ENCODE data around the gene RANBP3.
A peak's percentile ranks its signal among the peaks of the same experiment; 100 is the strongest.

RANBP3 gene

DNA sequence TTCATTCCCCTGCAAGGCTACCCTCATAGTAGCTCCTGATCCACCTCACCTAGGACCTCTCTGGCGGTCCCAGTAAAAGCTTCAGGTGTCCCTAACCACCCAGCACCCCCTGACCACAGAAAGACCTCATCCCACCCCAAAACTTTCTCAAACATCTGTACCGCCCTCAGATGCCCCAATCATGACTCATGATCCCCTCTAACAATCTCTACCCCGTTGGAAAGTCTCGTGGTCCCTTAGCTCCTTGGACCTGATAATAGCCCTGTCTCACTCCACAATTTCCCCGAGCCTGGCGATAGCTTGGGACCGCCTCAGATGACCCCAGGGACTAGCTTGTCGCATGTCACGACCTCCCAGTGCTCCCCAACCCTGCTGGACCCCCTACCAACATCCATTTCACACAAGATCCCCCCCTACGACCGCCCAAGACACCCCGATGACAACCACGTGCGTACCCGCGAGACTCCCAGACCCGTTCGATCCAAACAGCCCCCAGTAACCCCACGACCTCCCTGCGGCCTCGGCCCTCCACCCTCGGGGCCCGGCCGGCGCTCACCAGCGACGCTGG lies 74.8 kb downstream of the RANBP3 start:
- Histone ChIP-seq H3K27ac (ENCODE audit: poor library complexity, severe bottlenecking) (peak overlapping the region; percentile 80), H3K27me3 (ENCODE audit: insufficient read depth, poor library complexity, severe bottlenecking) (no peaks in the 10 kb centered on the region), H3K4me1 (ENCODE audit: insufficient read depth, poor library complexity, severe bottlenecking) (peaks cover 3% of the 10 kb centered on the region), H3K9me3 (ENCODE audit: severe bottlenecking) (no peaks in the 10 kb centered on the region), H3K36me3 (ENCODE audit: low read depth) (peaks cover 14% of the 10 kb centered on the region), H3K4me3 (ENCODE audit: severe bottlenecking) (peak overlapping the region; percentile 97)
- DNase-seq (ENCODE audit: low spot score): no peak
- TF ChIP-seq, protein P1, sequence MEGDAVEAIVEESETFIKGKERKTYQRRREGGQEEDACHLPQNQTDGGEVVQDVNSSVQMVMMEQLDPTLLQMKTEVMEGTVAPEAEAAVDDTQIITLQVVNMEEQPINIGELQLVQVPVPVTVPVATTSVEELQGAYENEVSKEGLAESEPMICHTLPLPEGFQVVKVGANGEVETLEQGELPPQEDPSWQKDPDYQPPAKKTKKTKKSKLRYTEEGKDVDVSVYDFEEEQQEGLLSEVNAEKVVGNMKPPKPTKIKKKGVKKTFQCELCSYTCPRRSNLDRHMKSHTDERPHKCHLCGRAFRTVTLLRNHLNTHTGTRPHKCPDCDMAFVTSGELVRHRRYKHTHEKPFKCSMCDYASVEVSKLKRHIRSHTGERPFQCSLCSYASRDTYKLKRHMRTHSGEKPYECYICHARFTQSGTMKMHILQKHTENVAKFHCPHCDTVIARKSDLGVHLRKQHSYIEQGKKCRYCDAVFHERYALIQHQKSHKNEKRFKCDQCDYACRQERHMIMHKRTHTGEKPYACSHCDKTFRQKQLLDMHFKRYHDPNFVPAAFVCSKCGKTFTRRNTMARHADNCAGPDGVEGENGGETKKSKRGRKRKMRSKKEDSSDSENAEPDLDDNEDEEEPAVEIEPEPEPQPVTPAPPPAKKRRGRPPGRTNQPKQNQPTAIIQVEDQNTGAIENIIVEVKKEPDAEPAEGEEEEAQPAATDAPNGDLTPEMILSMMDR (IDR thresholded peaks at IDR 0.05; ENCODE audit: poor library complexity, severe bottlenecking): no peak
- ATAC-seq (ENCODE audit: low read depth): no peak

DNA sequence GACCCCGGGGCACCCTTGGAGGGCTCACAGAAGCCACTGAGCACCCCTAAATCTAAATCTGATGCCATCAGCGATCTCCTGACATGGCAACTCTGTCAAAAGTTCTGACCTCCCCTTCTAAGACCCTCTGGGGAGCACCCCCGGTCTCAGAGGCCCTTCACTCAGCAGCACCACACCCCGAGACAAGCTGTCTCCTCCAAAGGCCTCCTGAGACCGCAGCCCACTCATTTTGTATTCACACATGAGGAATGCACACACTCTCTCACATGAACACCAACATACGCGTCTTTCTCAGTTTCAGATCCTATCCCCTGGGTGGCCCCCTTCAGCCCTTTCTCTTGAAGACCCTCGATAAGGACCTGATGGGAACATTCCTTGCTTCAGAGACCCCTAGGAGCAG lies 77.0 kb downstream of the RANBP3 start:
- H3K27ac ChIP-seq (ENCODE audit: poor library complexity, severe bottlenecking): no peak overlapping the region
- no peak overlapping the region for H3K4me3 ChIP-seq (ENCODE audit: severe bottlenecking)
- no peak for DNase-seq (ENCODE audit: low spot score)
- TF ChIP-seq, protein P1 (IDR thresholded peaks at IDR 0.05; ENCODE audit: poor library complexity, severe bottlenecking): no peak
- H3K4me1 ChIP-seq (ENCODE audit: insufficient read depth, poor library complexity, severe bottlenecking): peaks cover 3% of the 10 kb centered on the region
- H3K27me3 ChIP-seq (ENCODE audit: insufficient read depth, poor library complexity, severe bottlenecking): no peaks in the 10 kb centered on the region
- ATAC-seq (ENCODE audit: low read depth): no peak
- peaks cover 14% of the 10 kb centered on the region for H3K36me3 ChIP-seq (ENCODE audit: low read depth)
- no peaks in the 10 kb centered on the region for H3K9me3 ChIP-seq (ENCODE audit: severe bottlenecking)

DNA sequence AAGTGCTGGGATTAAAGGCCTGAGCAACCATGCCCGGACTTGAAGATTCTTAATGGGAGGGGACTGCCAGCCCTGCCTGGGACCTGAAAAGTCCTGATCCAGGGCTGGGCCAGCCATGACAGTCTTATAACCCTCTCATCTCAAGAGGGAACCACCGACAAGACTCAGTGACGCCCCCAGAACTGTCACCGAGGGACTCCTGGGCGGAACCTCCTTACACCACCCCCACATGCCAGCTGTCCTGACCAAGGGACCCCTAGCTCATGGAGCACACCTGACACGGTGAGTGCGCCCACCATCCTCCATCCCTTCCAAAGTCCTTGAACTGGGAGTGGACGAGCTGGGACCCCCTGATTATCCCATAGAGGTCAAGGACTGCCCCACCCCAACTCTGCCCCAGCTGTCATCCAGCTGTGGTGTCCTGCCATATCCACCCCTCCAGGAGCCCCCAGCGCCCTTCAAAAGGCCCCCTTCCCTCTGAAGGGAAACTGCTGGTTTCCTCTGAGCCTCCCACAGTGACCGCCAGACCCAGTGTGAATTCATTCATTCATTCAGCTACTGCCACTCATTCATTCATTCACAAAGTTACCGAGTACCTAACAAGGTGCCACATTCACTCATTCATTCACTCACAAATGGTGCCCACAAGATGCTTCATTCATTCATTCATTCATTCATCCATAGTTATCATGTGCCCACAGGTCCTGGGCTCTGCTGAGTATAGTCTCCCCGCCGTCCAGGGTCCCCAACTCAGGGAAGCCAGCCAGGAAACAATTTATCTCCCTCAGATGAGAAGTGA lies 78.0 kb downstream of the RANBP3 start:
- Histone ChIP-seq H3K27ac (ENCODE audit: poor library complexity, severe bottlenecking) (no peak overlapping the region), H3K36me3 (ENCODE audit: low read depth) (peaks cover 19% of the 10 kb centered on the region), H3K27me3 (ENCODE audit: insufficient read depth, poor library complexity, severe bottlenecking) (no peaks in the 10 kb centered on the region), H3K4me3 (ENCODE audit: severe bottlenecking) (no peak overlapping the region), H3K9me3 (ENCODE audit: severe bottlenecking) (no peaks in the 10 kb centered on the region), H3K4me1 (ENCODE audit: insufficient read depth, poor library complexity, severe bottlenecking) (peaks cover 3% of the 10 kb centered on the region)
- no peak for DNase-seq (ENCODE audit: low spot score)
- TF ChIP-seq, protein P1 (IDR thresholded peaks at IDR 0.05; ENCODE audit: poor library complexity, severe bottlenecking): no peak
- ATAC-seq (ENCODE audit: low read depth): no peak

DNA sequence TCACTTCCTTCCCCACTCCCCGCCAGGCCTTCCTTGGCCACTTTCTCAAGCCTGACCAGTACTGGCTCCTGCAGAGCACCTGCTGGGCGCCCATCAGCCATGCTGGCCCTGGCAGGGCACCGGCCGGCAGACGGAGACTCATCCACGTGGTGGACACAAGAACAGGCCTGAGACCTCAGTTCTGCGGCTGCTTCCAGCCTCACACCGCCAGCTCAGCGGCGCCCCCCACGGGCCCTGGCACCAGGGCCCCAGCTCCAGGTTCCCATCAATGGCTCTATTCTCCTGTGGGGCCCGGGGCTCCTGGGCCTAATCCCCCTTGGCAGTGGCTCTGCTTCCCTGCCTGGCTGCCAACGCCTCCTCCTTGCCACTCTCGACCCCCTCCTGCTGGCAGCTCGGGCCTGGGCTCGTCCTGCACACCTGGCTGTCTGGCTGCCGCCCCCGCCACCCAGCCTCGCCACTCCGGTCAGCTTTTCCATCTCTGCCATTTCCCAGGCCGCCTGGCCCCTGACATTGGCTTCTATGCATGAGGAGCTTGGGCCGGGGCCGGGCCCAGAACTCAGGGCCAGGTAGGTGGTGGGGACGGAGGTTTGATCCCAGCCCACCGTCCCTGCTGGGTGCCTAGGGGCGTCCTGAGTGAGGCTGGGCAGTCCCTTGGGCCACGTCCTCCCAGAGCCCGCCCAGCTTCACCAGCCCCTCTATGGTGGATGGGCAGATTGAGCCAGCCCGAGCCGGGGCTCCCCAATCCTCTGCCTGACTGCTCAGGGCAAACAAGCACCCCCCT lies 80.6 kb downstream of the RANBP3 start:
- H3K27me3 ChIP-seq (ENCODE audit: insufficient read depth, poor library complexity, severe bottlenecking): no peaks in the 10 kb centered on the region
- TF ChIP-seq, protein P1 (IDR thresholded peaks at IDR 0.05; ENCODE audit: poor library complexity, severe bottlenecking): no peak
- H3K9me3 ChIP-seq (ENCODE audit: severe bottlenecking): no peaks in the 10 kb centered on the region
- DNase-seq (ENCODE audit: low spot score) (no peak), ATAC-seq (ENCODE audit: low read depth) (no peak)
- peaks cover 17% of the 10 kb centered on the region for H3K36me3 ChIP-seq (ENCODE audit: low read depth)
- H3K4me3 ChIP-seq (ENCODE audit: severe bottlenecking): no peak overlapping the region
- H3K27ac ChIP-seq (ENCODE audit: poor library complexity, severe bottlenecking): no peak overlapping the region
- H3K4me1 ChIP-seq (ENCODE audit: insufficient read depth, poor library complexity, severe bottlenecking): peaks cover under 1% of the 10 kb centered on the region

All from RWPE2 (cell line).